H1 (cell line): ENCODE data around the gene SMAD7. TPM values are rescaled to one million over a fixed set of nuclear protein-coding genes. Genes with fewer than 3 reads are reported as not detected.

Experiments used
- CTCF ChIA-PET: fragments of 300-600 bp; sonication (Branson Sonifier 250); formaldehyde crosslinking; loops from one replicate; lab custom pipeline; 2021; ENCODE audit not compliant: partially characterized antibody; lab: Charles Lee
- POLR2A ChIA-PET: fragments of 300-600 bp; sonication (Branson Sonifier 250); formaldehyde crosslinking; loops from one replicate; lab custom pipeline; 2021; ENCODE audit warnings: inconsistent platforms; ENCODE audit not compliant: partially characterized antibody; lab: Charles Lee
- DNase-seq, 2 experiments: peaks; one replicate each; pipeline versions ENCODE4 v3.0.0 to v3.0.0-alpha.2; 2010 to 2022; ENCODE audit warnings: low spot score in 2 of 2, low read depth in 1 of 2, mixed read lengths in 1 of 2
- FAIRE-seq: peaks from 2 replicates; lab custom pipeline; 2011; peaks lifted over from hg19 to GRCh38; lab: Jason Lieb, UNC
- H2AFZ ChIP-seq: 2 replicates; pipeline ENCODE4 v1.8.1; 2012; ENCODE audit warnings: low read length, inconsistent platforms
- H2AK5ac ChIP-seq: 2 replicates; pipeline ENCODE4 v1.6.1; 2013; ENCODE audit warnings: low read depth, low read length
- H2BK120ac ChIP-seq: replicated peaks from 2 replicates; pipeline ENCODE3; 2013; ENCODE audit warnings: low read depth, low read length, inconsistent platforms
- H2BK12ac ChIP-seq: 2 replicates; pipeline ENCODE4 v1.6.1; 2013; ENCODE audit warnings: low read depth, low read length
- H2BK15ac ChIP-seq: 2 replicates; pipeline ENCODE4 v1.6.1; 2013; ENCODE audit warnings: low read length
- H2BK20ac ChIP-seq: 2 replicates; pipeline ENCODE4 v1.6.1; 2013; ENCODE audit warnings: low read length
- H2BK5ac ChIP-seq: 2 replicates; pipeline ENCODE4 v1.6.1; 2013; ENCODE audit warnings: low read depth, low read length
- H3K14ac ChIP-seq: 2 replicates; pipeline ENCODE4 v1.6.1; 2013; ENCODE audit warnings: inconsistent platforms; ENCODE audit not compliant: insufficient read length
- H3K18ac ChIP-seq: 2 replicates; pipeline ENCODE4 v1.6.1; 2013; ENCODE audit warnings: low read length; ENCODE audit errors: extremely low read depth
- H3K23ac ChIP-seq: 2 replicates; pipeline ENCODE4 v1.6.1; 2013; ENCODE audit warnings: inconsistent platforms; ENCODE audit not compliant: insufficient read length
- H3K23me2 ChIP-seq: 2 replicates; pipeline ENCODE4 v1.6.1; 2013; ENCODE audit warnings: low read depth, low read length
- H3K27ac ChIP-seq: 2 replicates; pipeline ENCODE4 v1.6.1; 2011; ENCODE audit warnings: low read depth, low read length, inconsistent platforms
- H3K27me3 ChIP-seq, 4 experiments: replicated peaks in 1 of 4; 1 replicate in 1 of 4; 2 replicates in 3 of 4; pipeline versions ENCODE4 v1.6.1 to v1.8.1; 2011 to 2013; ENCODE audit warnings: low read length in 3 of 4, mild to moderate bottlenecking in 3 of 4, inconsistent platforms in 2 of 4, mixed read lengths in 2 of 4, moderate library complexity in 1 of 4; ENCODE audit not compliant: control insufficient read depth in 3 of 4, insufficient read depth in 3 of 4; ENCODE audit errors: extremely low read depth in 1 of 4
- H3K36me3 ChIP-seq, 4 experiments: 2 replicates each; pipeline versions ENCODE4 v1.6.1 to v1.8.1; 2011 to 2013; ENCODE audit warnings: mild to moderate bottlenecking in 4 of 4, low read length in 3 of 4, moderate library complexity in 2 of 4, control low read depth in 1 of 4, inconsistent platforms in 1 of 4; ENCODE audit not compliant: insufficient read depth in 4 of 4, control insufficient read depth in 2 of 4
- H3K4ac ChIP-seq: replicated peaks from 2 replicates; pipeline ENCODE3; 2013; ENCODE audit warnings: low read length, low read depth, mixed read lengths, inconsistent platforms; ENCODE audit not compliant: insufficient read length
- H3K4me1 ChIP-seq, 4 experiments: replicated peaks in 1 of 4; 1 replicate in 1 of 4; 2 replicates in 3 of 4; pipeline versions ENCODE4 v1.6.1 to v1.8.1; 2011 to 2013; ENCODE audit warnings: low read length in 3 of 4, inconsistent platforms in 2 of 4, mixed read lengths in 1 of 4; ENCODE audit not compliant: insufficient read depth in 4 of 4, control insufficient read depth in 3 of 4
- H3K4me2 ChIP-seq, 2 experiments: 2 replicates each; pipeline versions ENCODE4 v1.6.1 to v1.8.1; 2011 to 2013; ENCODE audit warnings: low read depth in 2 of 2, low read length in 2 of 2, control low read depth in 1 of 2, inconsistent platforms in 1 of 2, mild to moderate bottlenecking in 1 of 2; ENCODE audit not compliant: insufficient read depth in 1 of 2
- H3K4me3 ChIP-seq, 4 experiments: fragments of 200-600, 300-600 bp in 1 of 4; sonication (generic), shearing (Covaris generic), sonication (Bioruptor Twin) in 1 of 4; 2 replicates each; pipeline versions ENCODE4 v1.5.1 to v1.8.1; 2011 to 2016; ENCODE audit warnings: low read length in 4 of 4, low read depth in 3 of 4, control low read depth in 2 of 4, inconsistent platforms in 2 of 4, mild to moderate bottlenecking in 2 of 4, mixed read lengths in 1 of 4, moderate library complexity in 1 of 4; ENCODE audit not compliant: insufficient read depth in 2 of 4; ENCODE audit errors: extremely low read depth in 1 of 4
- H3K56ac ChIP-seq: replicated peaks from 2 replicates; pipeline ENCODE3; 2013; ENCODE audit warnings: low read depth, mild to moderate bottlenecking, mixed read lengths, low read length, inconsistent platforms; ENCODE audit not compliant: insufficient read length
- H3K79me1 ChIP-seq: 2 replicates; pipeline ENCODE4 v1.6.1; 2013; ENCODE audit warnings: low read depth, low read length, control low read depth
- H3K79me2 ChIP-seq, 2 experiments: 2 replicates each; pipeline versions ENCODE4 v1.6.1 to v1.8.1; 2012 to 2013; ENCODE audit warnings: low read length in 2 of 2, mild to moderate bottlenecking in 2 of 2, inconsistent platforms in 1 of 2; ENCODE audit not compliant: insufficient read depth in 2 of 2, control insufficient read depth in 1 of 2
- H3K9ac ChIP-seq, 4 experiments: replicated peaks in 1 of 4; 1 replicate in 1 of 4; 2 replicates in 3 of 4; pipeline versions ENCODE4 v1.6.1 to v1.8.1; 2011 to 2013; ENCODE audit warnings: low read depth in 3 of 4, low read length in 3 of 4, control low read depth in 2 of 4, mild to moderate bottlenecking in 2 of 4, moderate library complexity in 2 of 4, inconsistent platforms in 1 of 4; ENCODE audit errors: extremely low read depth in 1 of 4
- H3K9me3 ChIP-seq, 2 experiments: 2 replicates each; pipeline versions ENCODE4 v1.6.1 to v1.8.1; 2012 to 2013; ENCODE audit warnings: mild to moderate bottlenecking in 2 of 2, moderate library complexity in 2 of 2, control low read depth in 1 of 2, inconsistent platforms in 1 of 2, low read depth in 1 of 2, low read length in 1 of 2, mixed read lengths in 1 of 2; ENCODE audit not compliant: insufficient read depth in 2 of 2
- H4K20me1 ChIP-seq, 2 experiments: replicated peaks in 1 of 2; 2 replicates each; pipeline versions ENCODE3 to v1.8.1; 2011 to 2013; ENCODE audit warnings: inconsistent platforms in 2 of 2, low read length in 2 of 2, mild to moderate bottlenecking in 1 of 2; ENCODE audit not compliant: insufficient read depth in 2 of 2, control insufficient read depth in 1 of 2
- H4K5ac ChIP-seq: 2 replicates; pipeline ENCODE4 v1.6.1; 2013; ENCODE audit warnings: low read length, low read depth, mixed read lengths, inconsistent platforms; ENCODE audit not compliant: insufficient read length
- H4K8ac ChIP-seq: 2 replicates; pipeline ENCODE4 v1.8.0; 2013; ENCODE audit warnings: mild to moderate bottlenecking, moderate library complexity, low read length, inconsistent platforms; ENCODE audit not compliant: insufficient read depth; ENCODE audit errors: extremely low read depth
- H4K91ac ChIP-seq: replicated peaks from 2 replicates; pipeline ENCODE3; 2013; ENCODE audit warnings: low read length, mixed read lengths, inconsistent platforms; ENCODE audit not compliant: insufficient read length
- ASH2L ChIP-seq: fragments of 200-600, 300-600 bp; sonication (generic); IDR thresholded peaks from one replicate; pipeline ENCODE4 v1.7.1; 2017; ENCODE audit warnings: low read length
- NRF1 ChIP-seq: IDR thresholded peaks from 2 replicates; pipeline ENCODE4 v1.6.1; 2011; ENCODE audit warnings: mild to moderate bottlenecking, low read depth, low read length, improper control_type of control experiment
- RAD21 ChIP-seq, 2 experiments: IDR thresholded peaks in 1 of 2; conservative IDR thresholded peaks in 1 of 2; 2 replicates each; pipeline ENCODE4 v1.6.1; 2011; ENCODE audit warnings: low read depth in 2 of 2, low read length in 2 of 2, improper control_type of control experiment in 1 of 2, inconsistent platforms in 1 of 2, mild to moderate bottlenecking in 1 of 2, moderate library complexity in 1 of 2
- SP1 ChIP-seq: IDR thresholded peaks from 2 replicates; pipeline ENCODE4 v1.6.1; 2011; ENCODE audit warnings: low read depth, low read length
- WGBS, 2 experiments: shearing (Covaris generic) in 1 of 2; methylation state at CpG; one replicate each; pipeline versions ENCODE4 v1.1.6 to v1.1.7; 2013 to 2015; ENCODE audit warnings: low lambda C conversion rate in 2 of 2, mixed read lengths in 2 of 2, inconsistent platforms in 1 of 2, low coverage in 1 of 2, missing lambda C conversion rate in 1 of 2; ENCODE audit not compliant: insufficient replicate concordance in 2 of 2, insufficient coverage in 1 of 2, insufficient read length in 1 of 2; ENCODE audit errors: extremely low coverage in 1 of 2, missing lambda C conversion rate in 1 of 2; 5-methylcytosine and 5-hydroxymethylcytosine counted together
- polyA plus RNA-seq, 7 experiments: library from polyadenylated mRNA; depleted of rRNA in 3 of 7; stranded (reverse) in 5 of 7; unstranded in 2 of 7; fragments of >200 nt in 5 of 7; fragments of 200-250 nt in 2 of 7; gene quantifications; 1 replicate in 5 of 7; 2 replicates in 1 of 7; 4 replicates in 1 of 7; pipeline versions ENCODE4 v1.2.1 to v1.2.3, GENCODE V29; 2011 to 2013; ENCODE audit warnings: missing spikeins in 2 of 7, mixed read lengths in 2 of 7
- total RNA-seq: library from RNA; stranded (reverse); fragmentation: NEBNext Ultra II Directional; extraction: Animal tissue kit (Norgen Biotek cat#: 25700); gene quantifications from 2 replicates; pipeline ENCODE4 v1.2.1, GENCODE V29; 2021

SMAD7 gene
- total and polyA plus RNA-seq, 2 of the 8 experiments (the other 6 are each of a cell fraction or from before 2014, with no cell fraction given), result 6.5 to 15.5 TPM

- H3K9me3 ChIP-seq, result no peaks in the 10 kb centered on the region
- H2AFZ ChIP-seq, result no peak overlapping the region
- no peaks in the 10 kb centered on the region for H4K20me1 ChIP-seq
- H3K4ac ChIP-seq, result no peak overlapping the region
- POLR2A ChIA-PET, result interaction anchor here (0.7 to 2.2 kb wide), 5 partner anchors 11 to 328 kb away, joined by 3 to 8 read pairs (median 3); no protein-coding TSS in a partner anchor
- H2BK5ac ChIP-seq, result peak overlapping the region; percentile 32; the same call in 1 of the 2 replicates
- H2BK15ac ChIP-seq, result no peak overlapping the region
- H3K56ac ChIP-seq, result no peak overlapping the region
- H3K79me1 ChIP-seq, result no peaks in the 10 kb centered on the region
- no peak overlapping the region for H3K9ac ChIP-seq
- CTCF ChIA-PET, result interaction anchor here (0.7 to 2.3 kb wide), 4 partner anchors 8 to 60 kb away, joined by 3 to 8 read pairs (median 4); no protein-coding TSS in a partner anchor
- H3K36me3 ChIP-seq, result no peaks in the 10 kb centered on the region
- H3K4me3 ChIP-seq, result no peak overlapping the region
- DNase-seq, result no peak
- no peak overlapping the region for H4K91ac ChIP-seq
- H3K4me1 ChIP-seq, result peaks cover 10 to 22% (median 20%) of the 10 kb centered on the region in 4 experiments
- H3K27ac ChIP-seq, result no peak overlapping the region
- H4K8ac ChIP-seq, result no peak overlapping the region
- H3K23ac ChIP-seq, result no peak overlapping the region
- no peak overlapping the region for H2BK20ac ChIP-seq
- H3K23me2 ChIP-seq, result peaks cover 5% of the 10 kb centered on the region; the same call in 1 of the 2 replicates
- H4K5ac ChIP-seq, result no peak overlapping the region
- H2AK5ac ChIP-seq, result no peak overlapping the region
- no peak for FAIRE-seq
- no peak overlapping the region for H3K18ac ChIP-seq
- no peaks in the 10 kb centered on the region for H3K79me2 ChIP-seq
- WGBS, 2 experiments, result 67% methylated on average over 7 of the region's 7 CpGs; no CpG with 5 or more reads in 1 of the 2 experiments
- TF ChIP-seq SP1, result peak; percentile 58; the same call in 1 of the 2 replicates
- peak; percentile 47 for TF ChIP-seq ASH2L
- TF ChIP-seq RAD21 (IDR thresholded peaks at IDR 0.05 in 1 of 2, conservative IDR thresholded peaks at IDR 0.05 in 1 of 2; ENCODE audit: low read depth in 2 of 2, low read length in 2 of 2), result peak in 1 of 2 experiments; percentile 17; a peak in 1 of 4 replicates
- no peak for TF ChIP-seq NRF1
- TF ChIP-seq, all 59 proteins: peak for 3
- Histone ChIP-seq H2BK12ac (peak overlapping the region; percentile 78), H3K27me3 (peaks cover 0 to 9% (median 4%) of the 10 kb centered on the region in 4 experiments; a peak in 5 of 7 replicates), H2BK120ac (no peak overlapping the region), H3K14ac (no peak overlapping the region), H3K4me2 (no peak overlapping the region)
Measured at GRCh38 chr18:48955830-48956261, 5.1 kb upstream of the SMAD7 start.
